ENCODE data around the gene ANKRD22.

DNA sequence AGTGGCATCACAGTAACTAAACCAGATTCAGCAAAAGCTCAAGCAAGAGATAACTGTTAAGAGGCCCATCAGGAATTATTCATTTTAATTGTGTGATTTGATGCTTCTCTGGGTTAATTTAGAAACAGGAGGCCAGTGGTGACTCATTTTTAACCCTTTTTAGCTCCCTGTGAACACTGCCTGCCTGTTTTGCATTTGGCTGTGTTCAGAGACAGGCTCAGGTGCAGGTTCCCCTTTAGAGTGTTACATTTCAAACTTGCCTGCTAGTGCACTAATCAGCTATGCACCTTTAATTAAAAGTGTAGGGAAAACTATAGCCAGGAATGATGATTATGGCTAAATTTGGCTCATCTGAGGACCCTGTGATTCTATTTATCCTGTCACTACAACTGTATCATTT, 34.9 kb upstream of the ANKRD22 start:
- TF ChIP-seq ESRRG (CRISPR knock-in tag; IDR thresholded peaks at IDR 0.05) (no peak), ZNF565 (CRISPR knock-in tag; conservative IDR thresholded peaks at IDR 0.05; ENCODE audit: low read depth) (no peak), CSDC2 (CRISPR knock-in tag; IDR thresholded peaks at IDR 0.05) (no peak), ARNTL (CRISPR knock-in tag; IDR thresholded peaks at IDR 0.05; ENCODE audit: borderline replicate concordance, low read depth) (no peak), RARB (CRISPR knock-in tag; IDR thresholded peaks at IDR 0.05) (no peak), ZFP3 (CRISPR knock-in tag; IDR thresholded peaks at IDR 0.05) (no peak)
- TF ChIP-seq, protein P1, sequence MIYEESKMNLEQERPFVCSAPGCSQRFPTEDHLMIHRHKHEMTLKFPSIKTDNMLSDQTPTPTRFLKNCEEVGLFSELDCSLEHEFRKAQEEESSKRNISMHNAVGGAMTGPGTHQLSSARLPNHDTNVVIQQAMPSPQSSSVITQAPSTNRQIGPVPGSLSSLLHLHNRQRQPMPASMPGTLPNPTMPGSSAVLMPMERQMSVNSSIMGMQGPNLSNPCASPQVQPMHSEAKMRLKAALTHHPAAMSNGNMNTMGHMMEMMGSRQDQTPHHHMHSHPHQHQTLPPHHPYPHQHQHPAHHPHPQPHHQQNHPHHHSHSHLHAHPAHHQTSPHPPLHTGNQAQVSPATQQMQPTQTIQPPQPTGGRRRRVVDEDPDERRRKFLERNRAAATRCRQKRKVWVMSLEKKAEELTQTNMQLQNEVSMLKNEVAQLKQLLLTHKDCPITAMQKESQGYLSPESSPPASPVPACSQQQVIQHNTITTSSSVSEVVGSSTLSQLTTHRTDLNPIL (CRISPR knock-in tag; IDR thresholded peaks at IDR 0.05; ENCODE audit: low read depth), result no peak
- TF ChIP-seq, protein P2, sequence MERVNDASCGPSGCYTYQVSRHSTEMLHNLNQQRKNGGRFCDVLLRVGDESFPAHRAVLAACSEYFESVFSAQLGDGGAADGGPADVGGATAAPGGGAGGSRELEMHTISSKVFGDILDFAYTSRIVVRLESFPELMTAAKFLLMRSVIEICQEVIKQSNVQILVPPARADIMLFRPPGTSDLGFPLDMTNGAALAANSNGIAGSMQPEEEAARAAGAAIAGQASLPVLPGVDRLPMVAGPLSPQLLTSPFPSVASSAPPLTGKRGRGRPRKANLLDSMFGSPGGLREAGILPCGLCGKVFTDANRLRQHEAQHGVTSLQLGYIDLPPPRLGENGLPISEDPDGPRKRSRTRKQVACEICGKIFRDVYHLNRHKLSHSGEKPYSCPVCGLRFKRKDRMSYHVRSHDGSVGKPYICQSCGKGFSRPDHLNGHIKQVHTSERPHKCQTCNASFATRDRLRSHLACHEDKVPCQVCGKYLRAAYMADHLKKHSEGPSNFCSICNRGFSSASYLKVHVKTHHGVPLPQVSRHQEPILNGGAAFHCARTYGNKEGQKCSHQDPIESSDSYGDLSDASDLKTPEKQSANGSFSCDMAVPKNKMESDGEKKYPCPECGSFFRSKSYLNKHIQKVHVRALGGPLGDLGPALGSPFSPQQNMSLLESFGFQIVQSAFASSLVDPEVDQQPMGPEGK (CRISPR knock-in tag; IDR thresholded peaks at IDR 0.05; ENCODE audit: borderline replicate concordance), result no peak

Data from SK-N-SH treated with all-trans-retinoic acid at 6 μM for 48 hours (cell line).